MV-4-11 (cell line): Measurements from ENCODE around the gene EXOC2.
A peak's percentile ranks its signal among the peaks of the same experiment; 100 is the strongest.
"Not testable (repeated sequence)": the region's sequence is repeated elsewhere in the genome, so short reads cannot be mapped to it uniquely, and the experiment has no call there.

Experiments used
- DNase-seq: peaks from one replicate; lab custom pipeline; 2025; lab: John Stamatoyannopoulos, UW

The EXOC2 gene

DNA sequence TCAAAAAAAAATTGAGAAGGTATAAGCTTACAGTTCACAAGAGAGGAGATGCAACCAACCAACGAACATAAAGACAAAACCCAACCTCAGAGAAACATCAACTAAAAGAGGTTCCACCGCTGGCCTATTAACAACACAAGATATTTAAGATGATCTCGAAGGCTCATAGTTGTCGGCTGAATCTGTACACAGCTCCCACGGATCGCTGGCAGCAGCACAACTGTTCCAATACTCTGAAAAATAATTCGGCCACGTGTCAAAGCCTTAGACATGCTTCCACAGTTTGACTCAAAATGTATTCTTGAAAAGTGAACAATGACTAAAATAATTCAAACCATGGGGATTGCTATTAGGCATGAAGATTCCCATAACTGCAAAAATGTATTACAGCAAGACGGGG, 13.7 kb downstream of the EXOC2 start:
- DNase-seq = no peak

DNA sequence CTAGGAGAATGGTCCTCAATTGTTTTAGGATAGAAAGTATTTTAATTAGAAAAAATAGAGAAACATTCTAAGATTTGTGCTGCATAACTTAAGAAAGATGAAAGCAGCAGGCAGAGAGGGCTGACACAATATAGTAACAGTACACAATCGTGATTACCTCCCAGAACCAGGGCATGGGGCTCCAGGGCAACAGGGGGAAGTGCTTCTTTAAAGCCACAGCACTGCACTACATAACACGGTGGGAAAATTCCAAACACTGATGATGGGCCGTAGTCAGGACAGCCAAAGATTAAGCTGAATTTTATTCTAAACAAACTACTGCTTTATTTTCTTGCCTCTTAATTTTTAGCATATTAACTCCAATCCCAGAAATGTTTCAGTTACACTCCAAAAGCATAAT, 14.4 kb downstream of the EXOC2 start:
- no peak for DNase-seq

DNA sequence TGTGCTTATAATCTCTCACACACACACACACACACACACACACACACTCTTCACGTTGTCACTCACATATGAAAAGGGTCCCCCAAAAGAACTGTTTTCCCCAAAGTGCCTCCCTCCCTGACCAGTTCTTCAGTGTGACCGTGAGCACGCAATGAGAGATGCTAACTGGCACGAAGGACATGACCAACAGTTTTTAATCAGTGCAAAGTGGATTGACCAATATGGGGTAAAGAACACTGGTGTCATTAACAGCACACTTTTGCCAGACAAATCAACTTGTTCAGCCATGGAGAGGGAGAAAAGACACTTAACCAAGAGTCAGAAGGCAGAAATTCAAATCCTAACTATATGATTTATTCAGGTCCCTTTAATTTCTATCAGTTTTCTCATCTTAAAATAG, 15.0 kb downstream of the EXOC2 start:
- DNase-seq = no peak

DNA sequence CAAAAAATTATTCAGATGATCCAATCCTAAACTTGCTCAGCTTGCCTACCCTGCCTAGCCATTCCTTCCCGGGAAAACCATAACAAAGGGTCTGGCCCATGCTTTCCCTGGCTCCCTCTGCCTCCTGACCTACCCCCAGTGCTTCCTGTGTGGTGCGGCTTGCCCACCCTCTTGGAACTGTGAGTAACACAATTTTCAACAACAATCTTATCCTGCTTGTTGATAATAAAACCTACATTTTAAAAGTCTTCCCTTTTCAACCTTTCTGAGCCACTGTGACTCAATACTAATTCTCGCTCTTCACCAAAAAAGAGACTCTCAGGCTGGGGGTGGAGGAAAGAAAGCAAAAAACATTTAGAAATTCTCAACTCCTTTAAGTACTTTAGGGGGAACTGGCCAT, 18.0 kb downstream of the EXOC2 start:
- DNase-seq = no peak

DNA sequence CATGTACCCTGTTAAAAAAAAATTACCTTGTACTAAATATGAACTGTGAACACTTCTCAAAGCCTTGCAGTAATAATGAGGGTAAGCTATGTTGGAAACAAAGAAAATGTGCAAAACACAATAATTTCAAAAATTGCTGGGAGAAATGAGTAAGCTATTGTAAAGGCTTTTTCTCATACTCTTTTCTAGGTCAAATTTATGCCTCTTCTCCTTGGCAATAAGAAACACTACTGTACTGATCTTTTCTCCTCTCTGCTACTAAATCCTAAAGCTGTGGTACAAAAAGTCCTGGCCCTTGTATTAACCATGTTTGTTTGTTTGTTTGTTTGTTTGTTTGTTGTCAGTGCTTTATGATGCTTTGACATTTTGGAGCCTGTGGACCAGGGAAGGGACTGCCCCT, 18.5 kb downstream of the EXOC2 start:
- no peak for DNase-seq

DNA sequence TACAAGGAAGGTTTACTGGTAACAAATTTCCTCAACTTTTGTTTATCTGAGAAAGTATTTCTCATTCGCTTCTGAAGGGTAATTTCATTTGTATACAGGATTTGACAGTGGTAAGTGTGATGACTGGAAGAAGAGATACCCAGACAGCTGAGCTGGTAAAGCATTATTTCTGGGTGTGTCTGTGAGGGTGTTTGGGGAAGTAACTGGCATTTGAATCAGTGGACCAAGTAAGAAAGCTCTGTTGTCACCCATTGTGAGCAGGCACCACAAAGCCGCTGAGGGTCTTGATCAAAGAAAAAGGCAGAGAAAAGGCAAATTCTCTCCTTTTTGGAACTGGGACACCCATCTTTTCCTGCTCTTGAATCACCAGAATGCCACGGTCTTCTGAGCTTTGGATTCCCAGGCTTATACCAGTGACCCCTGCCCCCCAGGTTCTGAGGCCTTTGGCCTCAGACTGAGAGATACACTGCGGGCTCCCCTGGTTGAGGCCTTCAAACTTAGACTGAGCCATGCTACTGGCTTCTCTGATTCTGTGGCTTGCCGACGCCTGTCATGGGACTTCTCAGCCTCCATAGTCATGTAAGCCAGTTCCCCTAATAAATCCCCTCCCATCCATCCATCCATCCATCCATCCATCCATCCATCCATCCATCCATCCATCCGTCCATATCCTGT, 25.5 kb downstream of the EXOC2 start:
- DNase-seq = no peak

DNA sequence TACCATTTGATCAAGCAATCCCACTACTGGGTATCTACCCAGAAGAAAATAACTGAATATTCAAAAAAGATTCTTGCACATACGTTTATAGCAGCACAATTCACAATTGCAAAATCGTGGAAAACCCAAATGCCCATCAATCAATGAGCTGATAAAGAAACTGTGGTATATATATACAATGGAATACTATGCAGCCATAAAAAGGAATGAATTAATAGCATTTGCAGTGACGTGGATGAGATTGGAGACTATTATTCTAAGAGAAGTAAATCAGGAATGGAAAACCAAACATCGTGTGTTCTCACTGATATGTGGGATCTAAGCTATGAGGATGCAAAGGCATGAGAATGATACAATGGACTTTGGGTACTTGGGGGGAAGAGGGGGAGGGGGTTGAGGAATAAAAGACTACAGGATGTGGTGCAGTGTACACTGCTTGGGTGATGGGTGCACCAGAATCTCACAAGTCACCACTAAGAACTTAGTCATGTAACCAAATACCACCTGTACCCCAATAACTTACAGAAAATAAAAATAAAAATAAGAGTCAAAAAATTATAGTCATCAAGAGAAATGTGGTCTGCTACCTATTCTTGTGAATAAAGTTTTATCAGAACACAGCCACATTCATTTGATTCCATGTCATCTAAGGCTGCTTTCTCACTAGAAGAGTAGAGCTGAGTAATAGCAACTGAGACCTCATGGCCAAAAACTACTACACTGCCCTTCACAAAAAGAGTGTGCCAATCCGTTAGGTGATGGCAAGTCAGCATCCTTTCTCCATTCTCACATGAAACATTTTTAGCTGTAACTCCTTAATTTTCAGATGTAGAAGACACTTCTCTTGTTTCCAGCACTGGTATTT, 27.3 kb downstream of the EXOC2 start:
- no peak for DNase-seq

DNA sequence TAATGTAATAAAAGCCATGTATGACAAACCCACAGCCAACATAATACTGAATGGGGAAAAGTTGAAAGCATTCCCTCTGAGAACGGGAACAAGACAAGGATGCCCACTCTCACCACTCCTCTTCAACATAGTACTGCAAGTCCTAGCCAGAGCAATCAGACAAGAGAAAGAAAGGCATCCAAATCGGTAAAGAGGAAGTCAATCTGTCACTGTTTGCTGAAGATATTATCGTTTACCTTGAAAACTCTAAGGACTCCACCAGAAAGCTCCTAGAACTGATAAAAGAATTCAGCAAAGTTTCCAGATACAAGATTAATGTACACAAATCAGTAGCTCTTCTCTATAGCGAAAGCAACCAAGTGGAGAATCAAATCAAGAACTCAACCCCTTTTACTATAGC, 29.2 kb downstream of the EXOC2 start:
- not testable (repeated sequence) for DNase-seq

DNA sequence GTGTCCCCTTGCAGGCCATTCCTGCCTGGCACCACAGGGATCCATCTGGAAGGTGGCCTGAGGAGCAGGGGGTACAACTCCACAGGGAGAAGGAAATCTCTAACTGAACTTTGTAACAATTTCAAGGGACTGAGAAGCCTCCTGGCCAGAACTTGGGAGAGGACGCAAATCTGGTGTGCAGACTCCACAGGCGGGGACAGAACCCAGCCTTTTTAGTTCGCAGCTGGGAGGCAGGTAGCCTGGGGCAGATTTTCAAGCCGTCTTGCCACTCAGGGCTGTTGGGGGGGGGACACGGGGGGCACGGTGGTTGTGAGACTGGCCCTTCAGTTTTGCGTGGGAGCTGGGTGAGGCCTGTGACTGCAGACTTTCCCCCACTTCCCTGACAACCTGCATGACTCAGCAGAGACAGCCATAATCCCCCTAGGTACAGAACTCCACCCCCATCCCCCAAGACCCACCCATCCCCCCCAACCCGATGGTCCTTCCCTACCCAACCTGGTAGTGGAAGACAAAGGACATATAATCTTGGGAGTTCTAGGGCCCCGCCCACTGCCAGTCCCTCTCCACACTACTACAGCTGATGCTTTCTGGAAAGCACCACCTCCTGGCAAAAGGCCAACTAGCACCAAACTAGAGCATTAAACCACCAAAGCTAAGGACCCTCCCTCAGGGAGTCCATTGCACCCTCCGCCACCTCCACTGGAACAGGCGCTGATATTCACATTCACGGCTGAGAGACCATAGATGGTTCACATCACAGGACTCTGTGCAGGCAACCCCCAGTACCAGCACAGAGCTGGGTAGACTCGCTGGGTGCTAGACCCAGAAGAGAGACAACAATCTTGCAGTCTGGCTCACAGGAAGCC, 33.0 kb downstream of the EXOC2 start:
- DNase-seq = no peak

DNA sequence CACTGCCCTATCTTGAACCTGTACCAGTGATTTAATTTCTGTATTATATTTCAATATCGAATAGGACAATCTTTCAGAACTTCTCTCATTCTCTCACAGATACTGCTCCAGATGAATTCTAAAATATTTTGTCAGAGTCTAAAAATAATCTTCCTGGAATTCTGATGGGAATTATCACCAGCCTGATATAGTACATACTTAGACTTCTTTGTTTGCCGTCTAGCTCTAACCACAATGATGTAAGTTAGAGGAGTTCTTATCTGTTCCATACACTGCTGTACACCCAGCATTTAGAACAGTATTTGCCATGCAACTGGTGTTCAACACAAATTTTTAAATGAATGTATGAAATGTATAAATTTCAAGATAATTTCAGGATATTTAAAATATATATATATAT, 34.7 kb downstream of the EXOC2 start:
- DNase-seq = no peak

DNA sequence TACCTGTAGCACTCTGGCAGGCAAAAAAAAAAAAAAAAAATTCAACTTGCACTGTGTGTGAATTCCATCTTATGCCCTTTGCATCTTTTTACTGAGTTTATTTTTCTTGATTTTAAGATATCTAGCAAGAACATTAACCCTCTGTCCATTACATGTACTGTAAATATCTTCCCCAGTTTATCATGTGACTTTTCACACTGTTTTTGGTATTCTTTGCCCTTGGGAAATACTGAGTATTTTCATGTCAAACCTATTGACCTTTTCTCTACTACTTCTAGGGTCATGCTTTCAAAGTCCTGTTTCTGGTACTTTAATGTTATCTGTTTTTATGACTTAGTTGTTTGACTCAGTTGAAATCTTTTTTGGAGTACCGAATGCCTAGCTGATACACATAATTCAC, 35.2 kb downstream of the EXOC2 start:
- no peak for DNase-seq

DNA sequence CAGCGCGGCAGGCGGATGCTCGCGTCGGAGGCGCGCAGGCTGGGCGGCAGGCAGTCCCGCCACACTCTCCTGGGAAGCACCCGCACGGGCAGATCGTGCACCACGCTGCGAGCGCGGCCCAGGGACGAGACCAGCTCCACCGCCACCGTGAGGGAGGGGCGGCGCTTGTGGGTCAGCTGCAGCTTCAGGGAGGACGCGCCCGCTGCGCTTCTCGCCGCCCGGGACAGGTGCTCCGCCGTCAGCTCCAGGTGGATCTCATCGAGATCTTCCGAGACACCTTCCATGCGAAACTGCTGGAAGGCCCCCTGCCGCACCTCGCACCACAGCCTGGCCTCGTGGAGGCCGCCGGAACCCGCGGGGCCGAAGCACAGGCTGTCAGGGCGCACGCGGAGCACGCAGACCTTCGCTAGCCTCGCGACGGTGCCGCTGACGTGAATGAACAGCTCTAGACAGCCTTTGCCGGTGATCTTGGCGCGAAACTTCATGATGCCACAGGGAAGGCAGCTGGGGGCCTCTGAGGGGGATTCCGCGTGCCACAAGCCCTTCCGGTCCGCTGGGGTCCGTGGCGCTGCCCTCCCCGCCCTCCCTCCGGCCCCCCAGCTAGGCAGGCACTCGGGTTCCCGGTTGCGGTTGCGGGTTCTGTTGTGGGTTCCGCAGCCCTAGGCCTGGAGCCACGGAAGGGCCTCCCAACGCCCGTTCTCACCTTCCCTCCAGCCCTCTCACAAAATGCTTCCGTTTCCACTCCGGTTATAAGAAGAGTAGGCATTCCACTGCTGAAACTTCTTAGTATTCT, 36.3 kb downstream of the EXOC2 start, which contains the start of gene HUS1B:
Gene HUS1B (minus strand): TSS at position 641 of the 793 bp plus-strand sequence. CDS start 156 bp downstream, at position 485.
- no peak for DNase-seq

DNA sequence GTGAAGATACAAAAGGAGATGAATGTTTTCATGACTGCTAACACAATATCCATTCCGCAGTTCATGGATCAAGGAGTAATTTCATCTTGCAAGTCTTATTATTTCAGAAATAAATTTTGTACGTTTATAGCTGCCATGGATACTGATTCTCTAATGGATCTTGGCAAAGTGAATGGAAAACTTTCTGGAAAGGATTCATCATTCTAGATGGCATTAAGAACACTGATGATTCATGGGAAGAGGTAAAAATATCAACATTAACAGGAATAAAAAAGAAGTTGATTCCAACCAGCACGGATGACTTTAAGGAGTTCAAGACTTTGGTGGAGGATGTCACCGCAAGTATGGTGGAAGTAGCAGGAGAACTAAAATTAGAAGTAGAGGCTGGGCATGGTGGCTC, 38.8 kb downstream of the EXOC2 start:
- DNase-seq = no peak

DNA sequence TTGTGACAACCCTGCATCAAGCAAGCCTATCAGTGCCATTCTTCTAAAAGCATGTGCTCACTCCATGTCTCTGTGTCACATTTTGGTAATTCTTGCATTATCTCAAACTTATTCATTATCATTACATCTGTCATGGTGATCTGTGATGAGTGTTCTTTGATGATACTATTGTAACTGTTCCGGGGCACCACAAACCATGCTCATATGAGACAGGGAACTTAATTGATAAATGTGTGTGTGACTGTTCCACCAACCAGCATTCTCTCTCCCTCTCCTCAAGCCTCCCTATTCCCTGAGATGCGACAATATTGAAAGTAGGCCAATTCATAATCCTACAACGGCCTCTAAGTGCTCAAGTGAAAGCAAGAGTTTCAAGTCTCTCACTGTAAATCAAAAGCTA, 40.1 kb downstream of the EXOC2 start:
- DNase-seq = no peak

DNA sequence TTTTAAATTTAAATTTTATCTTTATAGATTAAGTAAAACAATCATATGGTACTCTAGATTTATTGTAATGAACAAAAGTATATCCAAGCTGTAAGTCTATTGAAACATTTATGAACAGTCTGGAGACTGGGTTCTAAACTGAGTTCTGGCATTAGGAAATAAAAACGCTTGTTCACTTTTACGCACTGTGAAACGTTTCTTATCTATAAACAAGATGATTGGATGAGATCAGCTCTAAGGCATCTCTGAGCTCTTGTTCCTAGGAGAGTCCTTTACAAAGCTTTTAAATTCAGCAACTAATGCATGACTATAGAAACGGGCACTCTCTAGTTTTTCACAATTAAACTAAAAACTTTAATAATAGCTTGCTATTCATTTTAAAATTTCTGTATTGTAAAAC, 42.8 kb downstream of the EXOC2 start:
- DNase-seq = no peak

DNA sequence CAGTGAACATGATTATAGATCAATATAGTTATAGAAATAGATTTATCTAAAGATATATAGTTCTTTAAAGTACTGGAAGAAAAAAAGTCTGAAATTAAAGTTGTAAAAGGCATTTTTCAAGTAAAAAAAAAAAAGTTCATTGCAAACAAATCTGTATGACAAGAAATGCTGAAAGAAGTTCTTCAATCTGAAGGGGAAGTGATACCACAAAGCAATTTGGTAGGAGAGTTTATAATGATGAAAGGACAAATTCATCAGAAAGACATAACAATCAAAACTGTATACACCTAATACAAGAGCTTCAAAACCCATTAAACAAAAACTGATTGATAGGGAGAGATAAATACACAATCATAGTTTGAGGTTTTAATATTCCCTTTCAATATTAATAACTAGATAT, 50.1 kb downstream of the EXOC2 start:
- peak; percentile 44 for DNase-seq

DNA sequence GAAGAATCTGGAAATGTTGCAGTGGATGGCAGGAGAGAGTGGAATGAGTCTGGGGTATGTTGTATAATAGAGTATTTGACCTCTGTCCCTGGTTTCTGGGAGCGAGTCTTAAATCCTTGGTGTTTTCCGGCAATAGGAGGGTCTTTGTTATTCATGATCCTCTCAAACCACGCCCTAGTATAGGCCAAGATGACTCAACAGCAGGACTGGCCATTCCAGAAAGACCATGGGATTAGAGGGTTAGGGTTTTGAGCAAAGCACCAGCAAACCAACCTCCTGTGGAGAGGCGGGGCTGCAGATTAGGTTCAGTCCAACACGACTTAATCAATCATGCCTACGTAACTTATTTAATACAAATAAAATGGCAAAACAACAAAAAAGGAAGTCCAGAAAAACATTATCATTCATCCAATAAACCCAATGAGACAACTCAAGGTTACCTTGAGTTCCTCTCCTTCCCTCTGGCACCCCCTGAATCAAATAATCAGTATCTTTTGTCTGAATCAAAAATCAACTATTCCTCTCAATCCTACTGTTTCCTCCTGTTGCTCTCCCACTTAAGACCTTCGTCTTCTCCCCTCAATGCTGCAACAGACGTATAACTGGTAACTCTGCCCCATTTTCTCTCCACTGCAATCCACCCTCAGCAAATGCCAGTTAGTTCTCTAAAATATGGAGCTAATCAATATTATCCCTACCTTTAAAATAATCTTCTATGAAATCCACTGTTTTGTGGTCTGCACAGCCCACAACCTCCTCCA, 51.5 kb downstream of the EXOC2 start:
- no peak for DNase-seq

DNA sequence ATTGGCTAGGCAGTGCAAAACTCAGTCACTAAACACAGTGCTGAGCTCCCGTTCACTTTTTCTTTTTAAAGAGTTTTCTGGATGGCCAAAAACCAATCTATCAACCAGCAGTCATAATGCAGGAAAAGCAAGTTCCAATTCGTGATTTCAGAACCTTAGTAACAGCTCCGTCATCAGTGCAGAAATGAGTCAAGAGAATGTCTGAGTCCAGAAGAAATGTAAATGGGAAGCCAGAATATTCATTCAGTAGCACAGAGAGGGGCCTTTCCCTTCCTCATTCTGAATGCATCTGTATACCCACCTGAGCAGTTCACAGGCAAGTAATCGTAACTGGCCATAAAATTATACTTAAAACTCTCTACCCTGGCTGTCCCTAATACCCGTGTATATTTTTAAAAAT, 56.5 kb downstream of the EXOC2 start:
- DNase-seq = no peak

DNA sequence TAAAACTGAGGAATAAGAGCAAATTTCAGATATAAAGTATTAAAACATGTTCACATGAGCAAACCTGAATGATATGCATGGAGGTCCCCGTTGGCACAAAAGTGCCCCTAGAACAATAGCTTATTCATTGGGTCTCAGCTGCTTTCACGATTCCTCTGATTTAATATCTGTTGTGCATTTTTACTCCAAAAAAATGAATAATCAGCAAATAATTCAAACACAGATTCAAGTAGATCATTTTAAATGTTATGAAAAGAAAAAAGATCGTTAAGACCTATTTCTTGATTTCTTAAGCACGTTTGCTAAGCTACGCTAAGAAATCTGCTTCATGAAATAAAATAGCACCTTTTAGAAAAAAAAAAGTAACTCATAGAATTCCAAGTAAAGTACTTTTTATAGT, 57.7 kb downstream of the EXOC2 start:
- DNase-seq = no peak

DNA sequence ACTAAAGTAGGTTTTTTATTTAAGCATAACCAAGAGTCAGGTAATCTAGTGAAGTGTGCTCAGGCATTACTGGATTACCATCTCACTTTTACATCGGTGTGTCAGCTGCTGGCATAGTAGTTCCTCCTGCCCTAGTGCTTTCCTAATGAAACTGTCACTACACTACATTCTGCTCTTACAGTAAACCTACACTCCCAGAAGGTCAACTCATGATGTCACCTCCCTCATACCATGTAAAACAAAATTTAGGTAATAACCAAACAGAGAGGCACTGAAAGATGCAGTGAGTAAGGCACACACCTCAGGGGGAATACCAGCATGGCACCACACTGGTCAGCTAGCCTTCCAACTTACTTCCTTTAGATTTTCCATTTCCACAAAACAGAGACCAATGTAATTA, 59.3 kb downstream of the EXOC2 start:
- no peak for DNase-seq

DNA sequence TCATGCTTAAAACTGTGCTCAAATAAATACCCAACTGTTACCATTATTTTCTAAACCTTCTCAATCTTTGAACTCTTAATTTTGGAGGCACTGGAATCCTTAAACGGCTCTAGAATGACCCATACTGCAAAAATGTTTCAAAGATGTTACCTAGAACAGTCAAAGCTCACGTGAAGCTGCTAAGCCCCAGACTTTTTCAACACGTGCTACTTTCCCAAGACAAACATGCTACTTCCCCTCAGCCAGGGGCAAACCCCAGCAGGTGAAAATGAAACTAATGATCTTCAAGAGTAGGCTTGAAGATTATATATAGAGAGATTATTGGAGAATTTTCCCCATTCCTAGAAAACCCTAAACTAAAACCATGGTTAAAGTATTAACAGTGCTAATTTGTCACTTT, 64.2 kb downstream of the EXOC2 start:
- DNase-seq = no peak
